ENCODE results near the gene HK3. TPM values are rescaled to one million over a fixed set of nuclear protein-coding genes. Genes with fewer than 3 reads are reported as not detected.

The HK3 gene
- total and polyA plus RNA-seq, 7 experiments from 2014 or later: 0.27 to 118 (median 2.0) TPM; not detected in 1

GRCh38 chr5:176865964-176866363 is 33.2 kb downstream of the HK3 start:
- H3K27ac Mint-ChIP-seq: no peak overlapping the region
- H3K9me3 ChIP-seq (ENCODE audit: control insufficient read depth in 2 of 3, low read length in 3 of 3): no peaks in the 10 kb centered on the region
- no peak overlapping the region for H3K4me3 ChIP-seq (ENCODE audit: low read length)
- CTCF ChIA-PET: no interaction called here
- peaks cover 20 to 42% (median 29%) of the 10 kb centered on the region in 5 donors for H3K27me3 Mint-ChIP-seq
- H3K4me1 ChIP-seq (ENCODE audit: control insufficient read depth in 2 of 2, insufficient read depth in 2 of 2, low read length in 2 of 2): no peaks in the 10 kb centered on the region
- intact Hi-C loops (cut with micrococcal nuclease): no loop called here
- ATAC-seq (no peak), DNase-seq (no peak)
- H3K27me3 ChIP-seq (ENCODE audit: control insufficient read depth in 2 of 2, insufficient read depth in 2 of 2, low read length in 2 of 2): no peaks in the 10 kb centered on the region
- POLR2A ChIA-PET: no interaction called here
- H3K27ac ChIP-seq (ENCODE audit: low read depth, low read length): no peak overlapping the region
- peaks cover 0 to 13% (median 0%) of the 10 kb centered on the region in 7 donors for H3K4me1 Mint-ChIP-seq
- no peaks in the 10 kb centered on the region for H3K36me3 ChIP-seq (ENCODE audit: control insufficient read depth in 2 of 3, insufficient read depth in 3 of 3, low read length in 3 of 3)
- no peaks in the 10 kb centered on the region for H3K36me3 Mint-ChIP-seq
- peaks cover 0 to 3% (median 0%) of the 10 kb centered on the region in 11 donors for H3K9me3 Mint-ChIP-seq
- no peak overlapping the region for H3K4me3 Mint-ChIP-seq

GRCh38 chr5:176864755-176865154 is 34.4 kb downstream of the HK3 start:
- H3K9me3 ChIP-seq (ENCODE audit: control insufficient read depth in 2 of 3, low read length in 3 of 3): no peaks in the 10 kb centered on the region
- intact Hi-C loops (cut with micrococcal nuclease): no loop called here
- no peaks in the 10 kb centered on the region for H3K27me3 ChIP-seq (ENCODE audit: control insufficient read depth in 2 of 2, insufficient read depth in 2 of 2, low read length in 2 of 2)
- H3K36me3 ChIP-seq (ENCODE audit: control insufficient read depth in 2 of 3, insufficient read depth in 3 of 3, low read length in 3 of 3): no peaks in the 10 kb centered on the region
- no peaks in the 10 kb centered on the region for H3K4me1 ChIP-seq (ENCODE audit: control insufficient read depth in 2 of 2, insufficient read depth in 2 of 2, low read length in 2 of 2)
- H3K9me3 Mint-ChIP-seq: peaks cover 0 to under 1% (median 0%) of the 10 kb centered on the region in 11 donors
- CTCF ChIA-PET: no interaction called here
- H3K27ac Mint-ChIP-seq: no peak overlapping the region
- peaks cover 20 to 48% (median 29%) of the 10 kb centered on the region in 5 donors for H3K27me3 Mint-ChIP-seq
- H3K4me3 ChIP-seq (ENCODE audit: low read length): no peak overlapping the region
- H3K27ac ChIP-seq (ENCODE audit: low read depth, low read length): no peak overlapping the region
- ATAC-seq (no peak), DNase-seq (no peak)
- H3K4me1 Mint-ChIP-seq: peaks cover 0 to 7% (median 0%) of the 10 kb centered on the region in 7 donors
- H3K36me3 Mint-ChIP-seq: no peaks in the 10 kb centered on the region
- POLR2A ChIA-PET: no interaction called here
- H3K4me3 Mint-ChIP-seq: no peak overlapping the region

GRCh38 chr5:176863765-176864098 is 35.4 kb downstream of the HK3 start:
- Histone ChIP-seq H3K36me3 (ENCODE audit: control insufficient read depth in 2 of 3, insufficient read depth in 3 of 3, low read length in 3 of 3) (no peaks in the 10 kb centered on the region), H3K27ac (ENCODE audit: low read depth, low read length) (no peak overlapping the region), H3K4me1 (ENCODE audit: control insufficient read depth in 2 of 2, insufficient read depth in 2 of 2, low read length in 2 of 2) (no peaks in the 10 kb centered on the region), H3K4me3 (ENCODE audit: low read length) (no peak overlapping the region), H3K9me3 (ENCODE audit: control insufficient read depth in 2 of 3, low read length in 3 of 3) (no peaks in the 10 kb centered on the region), H3K27me3 (ENCODE audit: control insufficient read depth in 2 of 2, insufficient read depth in 2 of 2, low read length in 2 of 2) (no peaks in the 10 kb centered on the region)
- no peaks in the 10 kb centered on the region for H3K36me3 Mint-ChIP-seq
- H3K9me3 Mint-ChIP-seq: no peaks in the 10 kb centered on the region
- ATAC-seq (no peak), DNase-seq (no peak)
- no peak overlapping the region for H3K27ac Mint-ChIP-seq
- peaks cover 0 to 6% (median 0%) of the 10 kb centered on the region in 7 donors for H3K4me1 Mint-ChIP-seq
- intact Hi-C loops (cut with micrococcal nuclease): no loop called here
- H3K27me3 Mint-ChIP-seq: peaks cover 20 to 48% (median 29%) of the 10 kb centered on the region in 5 donors
- ChIA-PET POLR2A (no interaction called here), CTCF (no interaction called here)
- H3K4me3 Mint-ChIP-seq: no peak overlapping the region

GRCh38 chr5:176863041-176863764 is 35.9 kb downstream of the HK3 start:
- no peaks in the 10 kb centered on the region for H3K9me3 ChIP-seq (ENCODE audit: control insufficient read depth in 2 of 3, low read length in 3 of 3)
- no peaks in the 10 kb centered on the region for H3K36me3 ChIP-seq (ENCODE audit: control insufficient read depth in 2 of 3, insufficient read depth in 3 of 3, low read length in 3 of 3)
- H3K36me3 Mint-ChIP-seq: no peaks in the 10 kb centered on the region
- peaks cover 0 to 3% (median 0%) of the 10 kb centered on the region in 11 donors for H3K9me3 Mint-ChIP-seq
- H3K4me1 Mint-ChIP-seq: peaks cover 0 to 8% (median 0%) of the 10 kb centered on the region in 7 donors
- no peak overlapping the region for H3K27ac ChIP-seq (ENCODE audit: low read depth, low read length)
- no peaks in the 10 kb centered on the region for H3K27me3 ChIP-seq (ENCODE audit: control insufficient read depth in 2 of 2, insufficient read depth in 2 of 2, low read length in 2 of 2)
- CTCF ChIA-PET: no interaction called here
- DNase-seq: no peak
- peaks cover 24 to 53% (median 32%) of the 10 kb centered on the region in 5 donors for H3K27me3 Mint-ChIP-seq
- POLR2A ChIA-PET: no interaction called here
- no peak overlapping the region for H3K4me3 ChIP-seq (ENCODE audit: low read length)
- no peak overlapping the region for H3K4me3 Mint-ChIP-seq
- H3K4me1 ChIP-seq (ENCODE audit: control insufficient read depth in 2 of 2, insufficient read depth in 2 of 2, low read length in 2 of 2): no peaks in the 10 kb centered on the region
- no peak overlapping the region for H3K27ac Mint-ChIP-seq
- intact Hi-C loops (cut with micrococcal nuclease): no loop called here
- ATAC-seq: peak; percentile 3

- no peaks in the 10 kb centered on the region for H3K27me3 ChIP-seq (ENCODE audit: control insufficient read depth in 2 of 2, insufficient read depth in 2 of 2, low read length in 2 of 2)
- H3K36me3 ChIP-seq (ENCODE audit: control insufficient read depth in 2 of 3, insufficient read depth in 3 of 3, low read length in 3 of 3): no peaks in the 10 kb centered on the region
- ChIA-PET POLR2A (no interaction called here), CTCF (no interaction called here)
- DNase-seq (no peak), ATAC-seq (no peak)
- no peak overlapping the region for H3K27ac Mint-ChIP-seq
- H3K27me3 Mint-ChIP-seq: peaks cover 24 to 57% (median 31%) of the 10 kb centered on the region in 5 donors
- H3K4me1 ChIP-seq (ENCODE audit: control insufficient read depth in 2 of 2, insufficient read depth in 2 of 2, low read length in 2 of 2): no peaks in the 10 kb centered on the region
- H3K9me3 ChIP-seq (ENCODE audit: control insufficient read depth in 2 of 3, low read length in 3 of 3): no peaks in the 10 kb centered on the region
- H3K4me3 Mint-ChIP-seq: no peak overlapping the region
- peaks cover 0 to 4% (median 0%) of the 10 kb centered on the region in 11 donors for H3K9me3 Mint-ChIP-seq
- H3K4me3 ChIP-seq (ENCODE audit: low read length): no peak overlapping the region
- peaks cover 0 to 8% (median 0%) of the 10 kb centered on the region in 7 donors for H3K4me1 Mint-ChIP-seq
- intact Hi-C loops (cut with micrococcal nuclease): no loop called here
- H3K36me3 Mint-ChIP-seq: no peaks in the 10 kb centered on the region
- H3K27ac ChIP-seq (ENCODE audit: low read depth, low read length): no peak overlapping the region
Observed at GRCh38 chr5:176862330-176862995, 36.7 kb downstream of the HK3 start.

GRCh38 chr5:176861276-176861675 is 37.9 kb downstream of the HK3 start:
- Mint-ChIP-seq H3K36me3 (no peaks in the 10 kb centered on the region), H3K4me1 (peaks cover 0 to 6% (median 0%) of the 10 kb centered on the region in 7 donors), H3K27me3 (peaks cover 17 to 53% (median 27%) of the 10 kb centered on the region in 5 donors), H3K4me3 (no peak overlapping the region), H3K9me3 (peaks cover 0 to 4% (median 0%) of the 10 kb centered on the region in 11 donors), H3K27ac (no peak overlapping the region)
- H3K4me3 ChIP-seq (ENCODE audit: low read length): no peak overlapping the region
- ChIA-PET CTCF (no interaction called here), POLR2A (no interaction called here)
- no peaks in the 10 kb centered on the region for H3K9me3 ChIP-seq (ENCODE audit: control insufficient read depth in 2 of 3, low read length in 3 of 3)
- no peak overlapping the region for H3K27ac ChIP-seq (ENCODE audit: low read depth, low read length)
- intact Hi-C loops (cut with micrococcal nuclease): no loop called here
- no peaks in the 10 kb centered on the region for H3K4me1 ChIP-seq (ENCODE audit: control insufficient read depth in 2 of 2, insufficient read depth in 2 of 2, low read length in 2 of 2)
- ATAC-seq (no peak), DNase-seq (no peak)
- H3K36me3 ChIP-seq (ENCODE audit: control insufficient read depth in 2 of 3, insufficient read depth in 3 of 3, low read length in 3 of 3): no peaks in the 10 kb centered on the region
- no peaks in the 10 kb centered on the region for H3K27me3 ChIP-seq (ENCODE audit: control insufficient read depth in 2 of 2, insufficient read depth in 2 of 2, low read length in 2 of 2)

- DNase-seq (no peak), ATAC-seq (peak; percentile 23)
- Histone ChIP-seq H3K27me3 (ENCODE audit: control insufficient read depth in 2 of 2, insufficient read depth in 2 of 2, low read length in 2 of 2) (no peaks in the 10 kb centered on the region), H3K4me3 (ENCODE audit: low read length) (no peak overlapping the region), H3K9me3 (ENCODE audit: control insufficient read depth in 2 of 3, low read length in 3 of 3) (no peaks in the 10 kb centered on the region), H3K27ac (ENCODE audit: low read depth, low read length) (no peak overlapping the region), H3K36me3 (ENCODE audit: control insufficient read depth in 2 of 3, insufficient read depth in 3 of 3, low read length in 3 of 3) (no peaks in the 10 kb centered on the region), H3K4me1 (ENCODE audit: control insufficient read depth in 2 of 2, insufficient read depth in 2 of 2, low read length in 2 of 2) (no peaks in the 10 kb centered on the region)
- H3K4me3 Mint-ChIP-seq: no peak overlapping the region
- POLR2A ChIA-PET: no interaction called here
- H3K27ac Mint-ChIP-seq: no peak overlapping the region
- peaks cover 11 to 48% (median 24%) of the 10 kb centered on the region in 5 donors for H3K27me3 Mint-ChIP-seq
- H3K4me1 Mint-ChIP-seq: peaks cover 0 to 6% (median 0%) of the 10 kb centered on the region in 7 donors
- intact Hi-C loops (cut with micrococcal nuclease): no loop called here
- CTCF ChIA-PET: no interaction called here
- H3K36me3 Mint-ChIP-seq: no peaks in the 10 kb centered on the region
- H3K9me3 Mint-ChIP-seq: peaks cover 0 to 4% (median 0%) of the 10 kb centered on the region in 11 donors
Observed at GRCh38 chr5:176860381-176860780, 38.8 kb downstream of the HK3 start.

Measured in naive thymus-derived CD4-positive, alpha-beta T cell (primary cell).